HG02642 (cell line): ENCODE results near the gene GPR137.

ENCODE experiments used
- ATAC-seq: cut with Tn5 transposase; IDR thresholded peaks from one replicate; pipeline ENCODE4 v1.9.1; 2021; ENCODE audit warnings: mild to moderate bottlenecking; ENCODE audit not compliant: unreplicated experiment, poor library complexity

The GPR137 gene

GRCh38 chr11:64262271-64263002 lies 23.2 kb upstream of the GPR137 start:
- ATAC-seq: no peak

- no peak for ATAC-seq
Observed at GRCh38 chr11:64263021-64263946, 22.4 kb upstream of the GPR137 start.

GRCh38 chr11:64263947-64264317 lies 21.7 kb upstream of the GPR137 start:
- no peak for ATAC-seq

DNA sequence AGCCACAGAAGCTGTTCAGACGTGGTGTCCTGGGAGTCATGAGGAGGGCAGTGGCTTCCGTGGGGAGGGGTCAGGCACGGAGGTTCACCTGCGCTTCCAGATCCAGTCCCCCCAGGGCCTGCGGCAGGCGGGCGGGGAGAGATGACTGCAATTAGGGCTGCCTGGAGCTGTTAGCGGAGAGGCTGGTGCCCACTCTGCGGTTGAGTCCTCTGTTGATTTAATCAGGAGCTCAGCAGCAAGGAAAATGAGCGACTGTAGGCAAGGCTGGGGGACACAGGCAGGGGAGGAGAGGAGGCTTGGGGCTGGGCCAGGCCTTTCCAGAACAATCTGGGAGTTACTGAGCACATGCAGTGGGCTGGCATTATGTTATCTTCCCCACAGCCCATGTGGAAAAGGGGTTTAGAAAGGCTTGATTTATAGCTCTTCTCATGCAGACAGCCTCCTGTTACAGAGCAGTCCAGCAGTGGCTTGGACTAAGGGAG lies 21.2 kb upstream of the GPR137 start:
- ATAC-seq: no peak

DNA sequence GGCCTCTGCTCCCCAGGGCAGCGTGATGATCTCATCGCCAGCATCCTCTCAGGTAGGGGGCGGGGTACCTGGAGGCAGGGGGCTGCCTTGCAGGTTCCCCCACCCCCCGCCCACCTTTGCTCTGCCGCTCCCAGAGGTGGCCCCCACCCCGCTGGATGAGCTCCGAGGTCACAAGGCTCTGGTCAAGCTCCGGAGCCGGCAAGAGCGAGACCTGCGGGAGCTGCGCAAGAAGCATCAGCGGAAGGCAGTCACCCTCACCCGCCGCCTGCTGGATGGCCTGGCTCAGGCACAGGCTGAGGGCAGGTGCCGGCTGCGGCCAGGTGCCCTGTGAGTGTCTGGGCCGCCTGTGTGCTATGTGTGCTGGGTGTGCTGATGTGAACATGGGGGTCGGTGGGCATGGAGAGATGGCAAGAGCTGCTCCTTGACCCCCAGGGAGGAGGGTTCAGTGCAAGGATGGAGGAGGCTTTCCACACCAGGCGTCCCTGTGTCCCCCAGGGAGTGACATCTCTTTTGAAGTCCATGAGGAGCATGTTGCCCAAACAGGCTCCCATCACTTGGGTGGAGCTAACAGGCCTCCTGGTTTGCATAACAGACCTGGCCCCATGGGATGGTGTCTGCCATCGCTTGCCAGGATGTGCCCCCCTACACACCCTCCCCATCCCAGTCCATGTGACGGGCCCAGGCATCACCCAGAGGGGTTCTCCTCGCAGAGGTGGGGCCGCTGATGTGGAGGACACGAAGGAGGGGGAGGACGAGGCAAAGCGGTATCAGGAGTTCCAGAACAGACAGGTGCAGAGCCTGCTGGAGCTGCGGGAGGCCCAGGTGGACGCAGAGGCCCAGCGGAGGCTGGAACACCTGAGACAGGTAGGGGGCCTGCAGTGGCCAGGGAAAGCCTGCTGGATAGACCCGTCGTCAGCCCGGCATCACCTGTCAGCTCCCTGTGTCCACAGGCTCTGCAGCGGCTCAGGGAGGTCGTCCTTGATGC lies 20.2 kb upstream of the GPR137 start:
- ATAC-seq: no peak

DNA sequence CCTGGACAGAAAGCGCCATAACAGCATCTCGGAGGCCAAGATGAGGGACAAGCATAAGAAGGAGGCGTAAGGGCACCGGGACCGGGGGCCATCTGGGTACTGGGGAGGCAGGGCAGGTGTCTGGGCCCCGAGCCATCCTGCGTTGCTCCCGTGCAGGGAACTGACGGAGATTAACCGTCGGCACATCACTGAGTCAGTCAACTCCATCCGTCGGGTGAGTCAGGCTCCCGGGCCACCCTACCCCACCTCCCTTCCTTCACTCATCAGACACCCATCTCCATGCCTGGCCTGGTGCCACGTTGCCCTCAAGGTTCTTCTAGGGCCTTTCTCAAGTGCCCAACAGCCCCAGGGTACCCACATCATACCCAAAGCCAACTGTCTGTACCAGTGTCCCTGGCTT lies 19.3 kb upstream of the GPR137 start:
- ATAC-seq: no peak

GRCh38 chr11:64267207-64267945 lies 18.3 kb upstream of the GPR137 start:
- ATAC-seq: no peak

GRCh38 chr11:64268025-64268892 lies 17.4 kb upstream of the GPR137 start:
- ATAC-seq: no peak

DNA sequence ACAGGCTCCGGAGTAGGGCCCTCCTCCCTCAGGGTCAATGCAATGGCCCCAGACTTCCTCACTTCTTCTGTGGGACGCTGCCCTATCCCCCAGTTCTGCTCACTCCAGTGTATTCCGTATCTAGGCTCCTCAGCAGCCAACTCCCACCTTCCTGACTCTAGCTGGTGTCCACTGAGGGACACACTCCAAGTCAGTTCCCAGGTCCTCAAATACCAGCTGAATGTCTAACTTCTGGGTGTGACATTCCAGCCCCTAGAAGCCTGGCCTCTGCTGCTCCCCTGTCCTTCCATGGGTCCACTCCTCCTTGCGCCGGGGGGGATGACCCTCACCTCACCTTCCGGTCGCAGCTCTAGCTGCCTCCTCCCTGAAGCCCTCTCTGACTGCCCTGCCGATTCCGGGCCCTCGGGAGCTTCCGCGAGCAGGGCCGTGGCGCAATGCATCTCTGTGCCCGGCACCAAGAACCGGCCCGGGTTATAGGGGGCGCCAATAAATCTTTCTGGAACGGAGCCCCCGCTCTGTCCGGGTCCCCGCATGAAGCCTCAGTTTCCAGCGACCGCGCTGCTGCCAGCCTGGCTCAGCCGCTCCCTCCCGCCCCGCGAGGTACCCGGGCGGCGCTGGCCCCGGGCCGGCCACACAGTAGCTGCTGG lies 16.6 kb upstream of the GPR137 start:
- peak; percentile 10 for ATAC-seq

DNA sequence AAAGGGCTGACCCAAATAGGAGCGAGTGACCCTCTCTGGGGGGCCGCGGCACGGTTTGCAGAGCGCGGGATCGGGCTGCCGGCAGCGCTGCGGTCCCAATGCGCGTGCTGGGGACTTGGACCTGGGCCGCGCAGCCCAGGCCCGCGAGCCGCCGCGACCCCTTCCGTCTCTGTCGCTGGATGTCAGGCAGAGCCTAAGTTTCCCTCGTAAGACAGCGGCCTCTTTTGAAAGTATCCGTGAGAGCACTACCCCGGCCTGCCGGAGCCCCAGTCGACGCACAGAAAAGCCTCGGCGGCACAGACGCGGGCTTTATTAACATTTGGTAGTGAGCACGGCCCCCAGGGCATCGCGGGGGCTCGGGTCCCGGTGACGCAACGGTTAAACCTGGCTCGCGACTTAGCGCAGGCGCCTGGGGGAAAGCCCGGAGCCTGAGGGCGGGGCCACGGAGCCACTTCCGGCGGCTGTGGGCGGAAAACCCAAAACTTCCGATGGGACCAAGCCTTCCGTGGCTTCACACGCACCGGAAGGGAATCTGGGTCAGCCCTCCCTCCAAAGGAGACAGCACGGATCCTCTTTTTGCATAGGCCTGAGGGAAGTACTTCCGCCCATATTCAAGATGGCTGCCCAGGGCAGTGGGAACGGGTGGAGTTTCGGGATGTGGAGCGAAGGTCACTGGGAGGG lies 16.0 kb upstream of the GPR137 start:
- ATAC-seq: peak; percentile 74

DNA sequence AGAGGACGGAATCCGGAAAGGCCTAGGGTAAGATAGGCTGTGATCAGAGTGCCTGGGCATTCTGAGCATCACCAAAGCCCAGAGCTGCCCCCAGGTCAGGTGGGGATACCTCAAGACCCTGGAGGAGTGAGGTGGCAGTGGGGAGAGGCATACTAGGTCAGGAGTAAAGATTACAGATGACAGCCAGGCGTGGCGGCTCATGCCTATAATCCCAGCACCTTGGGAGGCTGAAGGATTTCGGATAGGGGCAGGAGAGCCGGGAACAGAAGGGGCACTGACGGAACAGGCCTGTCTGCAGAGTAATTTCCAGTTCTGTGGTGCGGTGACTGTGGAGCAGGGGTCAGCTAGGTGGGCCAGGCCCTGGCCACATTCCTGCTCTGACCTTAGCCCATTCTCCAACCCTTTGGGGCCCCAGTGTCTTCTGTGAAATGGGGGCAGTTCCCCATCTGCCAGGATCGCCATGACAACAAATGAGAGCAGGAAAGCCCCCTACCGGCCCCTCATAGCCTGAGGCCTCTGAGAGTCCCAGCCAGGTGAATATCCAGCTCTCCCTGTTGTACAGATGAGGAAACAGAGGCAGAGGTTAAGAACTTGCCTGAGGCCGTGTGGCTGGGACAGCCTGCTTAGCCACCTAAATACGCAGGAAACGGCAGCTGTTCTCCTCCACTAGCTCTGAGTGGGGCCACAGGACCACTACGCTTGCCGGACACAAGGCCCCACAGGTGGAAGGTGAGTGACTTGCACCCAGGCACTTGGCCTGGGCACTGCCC lies 10.4 kb upstream of the GPR137 start:
- ATAC-seq: no peak

DNA sequence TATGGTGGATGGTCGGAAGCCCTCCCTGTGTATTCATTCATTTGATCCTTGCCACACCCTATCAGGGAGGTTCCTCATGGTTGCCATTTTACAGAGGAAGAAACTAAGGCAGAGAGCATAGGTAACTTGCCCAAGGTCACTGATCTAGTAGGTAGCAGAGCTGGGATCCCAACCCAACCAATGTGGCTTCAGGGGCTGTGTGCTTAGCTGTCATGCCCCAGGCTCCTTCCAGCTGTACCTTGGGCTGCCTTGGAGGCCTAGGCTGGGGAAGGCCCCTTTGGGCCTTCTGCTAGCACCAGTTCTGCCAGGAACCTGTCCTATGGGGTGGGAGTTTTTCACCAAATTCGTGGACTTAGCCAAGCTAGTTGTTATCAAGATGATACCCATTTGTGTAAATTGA lies 9.8 kb upstream of the GPR137 start:
- no peak for ATAC-seq

DNA sequence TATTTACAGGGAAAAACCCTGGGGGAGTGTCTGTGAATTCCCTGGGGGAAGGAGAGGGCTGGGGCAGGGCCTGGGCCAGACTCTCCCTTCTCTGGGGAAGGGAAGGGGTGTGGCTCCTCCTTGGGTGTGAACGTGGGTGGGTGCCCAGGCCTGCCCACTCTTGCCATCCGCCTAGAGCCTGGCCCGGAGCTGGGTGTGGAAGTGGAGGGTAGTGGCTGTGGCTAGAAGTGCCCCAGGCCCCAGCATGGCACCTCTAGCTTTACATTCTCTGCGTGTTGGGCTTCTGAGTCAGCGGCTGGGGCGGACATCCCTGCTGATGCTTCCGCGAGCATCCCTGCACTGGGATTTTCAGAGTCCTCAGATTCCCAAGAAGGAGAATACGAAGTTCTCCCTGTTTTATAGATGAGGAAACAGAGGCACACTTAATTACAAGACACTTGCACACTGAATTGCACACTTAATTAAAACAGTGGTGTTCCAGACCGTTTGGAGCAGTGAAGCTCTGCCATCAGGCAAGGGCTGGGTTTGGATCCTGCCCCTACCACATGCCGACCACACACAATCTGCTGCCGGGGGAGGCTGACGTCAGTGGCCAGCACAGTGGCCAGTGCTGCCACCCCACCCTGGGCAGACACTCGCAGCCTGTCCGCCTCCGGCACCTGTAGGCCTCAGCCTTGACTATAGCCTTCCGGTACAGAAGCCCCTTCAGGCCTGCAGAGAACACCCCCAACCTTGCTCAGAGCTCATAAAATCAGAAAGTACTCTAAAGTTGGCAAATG lies 8.8 kb upstream of the GPR137 start:
- no peak for ATAC-seq

DNA sequence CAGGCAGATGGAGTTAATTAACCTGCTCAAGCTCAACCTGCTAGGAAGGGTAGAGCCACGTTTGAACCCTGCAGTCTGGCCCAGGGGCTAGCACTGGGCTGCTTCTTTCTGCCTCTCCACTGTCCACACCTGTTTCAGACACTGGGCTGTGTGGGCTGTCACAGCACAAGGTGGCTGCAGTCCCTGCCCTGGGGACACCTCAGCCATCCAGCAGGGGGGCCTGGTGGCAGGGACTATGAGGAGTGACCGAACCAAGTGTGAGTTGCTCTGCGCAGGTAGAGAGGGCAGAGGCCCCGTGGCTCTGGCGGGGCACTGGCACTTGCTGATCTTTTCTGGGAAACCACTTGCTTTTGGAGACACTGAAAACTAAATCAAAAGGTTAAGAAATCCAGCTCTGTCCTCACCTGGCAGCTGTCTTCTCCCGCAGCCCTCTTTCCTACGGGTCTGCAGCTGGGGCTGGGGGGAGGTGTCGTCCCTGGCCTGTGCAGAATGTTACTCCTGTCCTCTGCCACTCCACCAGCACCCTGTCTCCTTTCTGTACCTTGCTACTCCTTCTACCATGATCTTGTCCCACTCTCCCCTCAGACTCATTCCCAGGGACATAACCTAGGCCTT lies 7.0 kb upstream of the GPR137 start:
- ATAC-seq: no peak

GRCh38 chr11:64281957-64282770 lies 3.5 kb upstream of the GPR137 start:
- no peak for ATAC-seq
